ENCODE data around the gene ELL. TPM values are rescaled to one million over a fixed set of nuclear protein-coding genes. Genes with fewer than 3 reads are reported as not detected.
A peak's percentile ranks its signal among the peaks of the same experiment; 100 is the strongest.
"Not testable (repeated sequence)": the region's sequence is repeated elsewhere in the genome, so short reads cannot be mapped to it uniquely, and the experiment has no call there.

Gene ELL
- total RNA-seq, 4 donors from 2014 or later = 5.9 to 12.8 (median 9.9) TPM

DNA sequence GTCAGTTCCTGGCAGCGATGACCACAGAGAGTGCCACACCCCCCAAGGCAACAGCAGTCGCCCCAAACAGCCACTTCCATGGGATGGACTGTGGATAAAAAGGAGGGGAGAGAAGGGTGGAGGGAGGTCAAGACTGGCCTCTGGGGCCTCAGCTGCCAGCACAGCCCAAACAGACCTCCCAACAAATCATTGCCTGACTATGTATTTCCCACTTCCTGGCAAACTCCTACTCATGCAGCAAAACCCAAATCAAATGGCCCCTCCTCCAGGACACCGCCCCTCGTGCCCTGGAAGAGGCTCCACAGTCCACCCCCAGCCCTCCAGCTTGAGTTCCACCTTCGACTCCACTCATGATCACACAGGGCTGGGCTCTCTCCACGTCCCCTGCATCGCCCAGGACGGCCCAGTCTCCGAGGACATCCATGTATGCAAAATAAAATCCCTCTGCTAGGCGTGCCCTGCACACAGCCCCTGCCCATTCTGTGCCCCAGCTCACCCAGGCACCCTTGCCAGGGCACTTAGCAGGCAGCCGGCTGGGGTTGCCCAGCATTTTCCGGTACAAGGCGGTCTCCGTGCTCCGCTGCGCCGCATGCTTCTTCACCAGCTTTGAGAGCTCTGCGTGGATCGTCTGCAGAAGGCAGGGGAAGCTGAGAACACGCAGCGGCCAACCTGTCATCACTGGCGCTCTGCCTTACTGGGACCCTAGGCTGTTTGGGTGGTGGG, 10.5 kb upstream of the ELL start:
- no peak overlapping the region for H3K4me3 ChIP-seq
- 94 to 95% methylated on average over 11 to 17 of the region's 22 CpGs for WGBS, 2 donors
- H3K36me3 ChIP-seq = peaks cover 19 to 63% (median 26%) of the 10 kb centered on the region in 3 donors
- no peak overlapping the region for H3K27ac ChIP-seq
- TF ChIP-seq POLR2A (IDR thresholded peaks at IDR 0.05) = no peak
- TF ChIP-seq, protein P1, sequence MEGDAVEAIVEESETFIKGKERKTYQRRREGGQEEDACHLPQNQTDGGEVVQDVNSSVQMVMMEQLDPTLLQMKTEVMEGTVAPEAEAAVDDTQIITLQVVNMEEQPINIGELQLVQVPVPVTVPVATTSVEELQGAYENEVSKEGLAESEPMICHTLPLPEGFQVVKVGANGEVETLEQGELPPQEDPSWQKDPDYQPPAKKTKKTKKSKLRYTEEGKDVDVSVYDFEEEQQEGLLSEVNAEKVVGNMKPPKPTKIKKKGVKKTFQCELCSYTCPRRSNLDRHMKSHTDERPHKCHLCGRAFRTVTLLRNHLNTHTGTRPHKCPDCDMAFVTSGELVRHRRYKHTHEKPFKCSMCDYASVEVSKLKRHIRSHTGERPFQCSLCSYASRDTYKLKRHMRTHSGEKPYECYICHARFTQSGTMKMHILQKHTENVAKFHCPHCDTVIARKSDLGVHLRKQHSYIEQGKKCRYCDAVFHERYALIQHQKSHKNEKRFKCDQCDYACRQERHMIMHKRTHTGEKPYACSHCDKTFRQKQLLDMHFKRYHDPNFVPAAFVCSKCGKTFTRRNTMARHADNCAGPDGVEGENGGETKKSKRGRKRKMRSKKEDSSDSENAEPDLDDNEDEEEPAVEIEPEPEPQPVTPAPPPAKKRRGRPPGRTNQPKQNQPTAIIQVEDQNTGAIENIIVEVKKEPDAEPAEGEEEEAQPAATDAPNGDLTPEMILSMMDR (IDR thresholded peaks at IDR 0.05) = no peak
- intact Hi-C loops (cut with DNase I) = no loop called here
- H3K27me3 ChIP-seq = no peaks in the 10 kb centered on the region
- no peaks in the 10 kb centered on the region for H3K4me1 ChIP-seq
- no peaks in the 10 kb centered on the region for H3K9me3 ChIP-seq
- no peak for DNase-seq

DNA sequence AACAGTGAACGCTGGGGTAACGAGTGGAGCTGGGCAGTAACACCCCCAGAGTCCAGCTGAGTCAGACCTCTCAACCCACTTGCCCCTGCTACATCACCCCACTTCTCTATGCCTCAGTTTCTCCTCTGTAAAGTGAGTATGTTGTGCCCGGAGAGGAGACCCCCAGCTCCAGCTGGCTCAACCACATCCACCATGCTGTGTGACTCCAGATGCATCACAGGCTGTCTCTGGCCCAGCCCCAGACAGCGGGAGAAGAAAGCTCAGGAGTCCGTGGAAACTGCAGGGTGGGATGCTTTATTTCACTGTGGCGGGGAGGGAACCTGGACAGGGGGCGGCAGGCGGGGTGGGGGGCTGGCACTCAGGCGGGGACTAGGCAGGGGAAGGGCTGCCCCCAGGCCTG, 9.6 kb upstream of the ELL start:
- intact Hi-C loops (cut with DNase I) = no loop called here
- no peak for TF ChIP-seq POLR2A (IDR thresholded peaks at IDR 0.05)
- TF ChIP-seq, protein P1 (IDR thresholded peaks at IDR 0.05) = no peak
- H3K4me1 ChIP-seq = no peaks in the 10 kb centered on the region
- H3K4me3 ChIP-seq = no peak overlapping the region
- no peaks in the 10 kb centered on the region for H3K9me3 ChIP-seq
- H3K36me3 ChIP-seq = peaks cover 18 to 54% (median 19%) of the 10 kb centered on the region in 3 donors
- no peak overlapping the region for H3K27ac ChIP-seq
- WGBS, 2 donors = 82 to 84% methylated on average over 2 to 5 of the region's 9 CpGs
- no peak for DNase-seq
- no peaks in the 10 kb centered on the region for H3K27me3 ChIP-seq

DNA sequence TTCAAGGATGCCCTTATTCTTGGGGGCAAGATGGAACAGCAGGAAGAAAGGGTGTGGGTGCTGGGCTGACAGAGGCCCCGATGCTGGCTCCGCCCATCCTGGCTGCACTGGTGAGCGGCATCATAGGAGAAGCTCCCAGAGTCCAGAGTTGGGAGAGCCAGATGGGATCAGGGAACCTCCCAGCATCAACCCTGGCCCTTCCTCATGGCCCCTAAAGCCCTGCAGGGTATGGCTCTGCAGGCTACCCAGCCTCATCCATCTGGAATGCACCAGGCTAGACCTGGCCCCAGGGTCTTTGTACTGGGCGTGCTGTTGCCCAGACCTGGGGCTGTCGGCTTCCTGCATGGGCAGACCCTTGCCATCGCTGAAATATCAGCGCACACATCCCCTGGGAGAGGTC, 7.9 kb upstream of the ELL start:
- H3K9me3 ChIP-seq = no peaks in the 10 kb centered on the region
- H3K4me1 ChIP-seq = no peaks in the 10 kb centered on the region
- intact Hi-C loops (cut with DNase I) = no loop called here
- no peaks in the 10 kb centered on the region for H3K27me3 ChIP-seq
- H3K4me3 ChIP-seq = no peak overlapping the region
- peaks cover 13 to 37% (median 19%) of the 10 kb centered on the region in 3 donors for H3K36me3 ChIP-seq
- TF ChIP-seq POLR2A (IDR thresholded peaks at IDR 0.05) = no peak
- TF ChIP-seq, protein P1 (IDR thresholded peaks at IDR 0.05) = no peak
- no peak overlapping the region for H3K27ac ChIP-seq
- 57 to 61% methylated on average over 3 to 5 of the region's 7 CpGs for WGBS, 2 donors
- DNase-seq = no peak

DNA sequence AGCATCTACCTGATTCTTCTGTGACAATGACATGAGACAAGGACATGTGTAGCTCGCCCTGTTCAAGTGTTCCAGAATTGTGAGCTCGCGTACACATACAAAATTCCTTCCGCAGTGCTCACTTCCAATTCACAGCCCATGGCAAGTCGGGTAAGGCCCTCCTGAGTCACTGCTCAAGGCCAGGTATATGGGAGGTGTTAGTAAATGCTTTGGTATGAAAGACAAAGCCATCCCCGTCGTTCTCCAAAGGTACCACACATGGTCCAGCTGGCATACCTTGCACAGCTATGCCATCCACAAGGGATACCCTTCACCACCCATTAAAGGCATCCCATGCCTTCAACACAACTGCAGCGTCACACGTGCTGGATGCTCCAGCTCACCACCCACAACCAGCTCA, 4.4 kb upstream of the ELL start:
- H3K36me3 ChIP-seq = peaks cover 0 to 5% (median 2%) of the 10 kb centered on the region in 3 donors
- TF ChIP-seq, protein P1 (IDR thresholded peaks at IDR 0.05) = no peak
- TF ChIP-seq POLR2A (IDR thresholded peaks at IDR 0.05) = no peak
- no peaks in the 10 kb centered on the region for H3K9me3 ChIP-seq
- H3K27me3 ChIP-seq = no peaks in the 10 kb centered on the region
- intact Hi-C loops (cut with DNase I) = no loop called here
- DNase-seq = no peak
- 57 to 67% methylated on average over 7 to 9 of the region's 9 CpGs for WGBS, 2 donors
- peaks cover 4 to 7% (median 4%) of the 10 kb centered on the region in 3 donors for H3K4me1 ChIP-seq
- no peak overlapping the region for H3K27ac ChIP-seq
- no peak overlapping the region for H3K4me3 ChIP-seq

DNA sequence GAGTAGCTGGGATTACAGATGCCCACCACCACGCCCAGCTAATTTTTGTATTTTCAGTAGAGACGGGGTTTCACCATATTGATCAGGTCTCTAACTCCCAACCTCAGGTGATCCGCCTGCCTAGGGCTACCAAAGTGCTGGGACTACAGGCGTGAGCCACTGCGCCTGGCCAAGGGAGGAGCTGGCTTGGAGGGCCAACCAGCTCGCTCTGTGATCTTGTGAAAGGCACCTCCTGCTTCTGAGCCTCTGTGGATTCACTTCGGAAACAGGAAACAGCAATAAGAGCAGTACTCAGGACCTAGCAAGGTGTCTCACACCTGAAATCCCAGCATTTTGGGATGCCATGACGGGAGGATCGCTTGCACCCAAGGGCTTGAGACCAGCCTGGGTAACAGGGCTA, 2.0 kb upstream of the ELL start:
- H3K27me3 ChIP-seq = no peaks in the 10 kb centered on the region
- H3K4me3 ChIP-seq = no peak overlapping the region
- no peak for DNase-seq
- H3K36me3 ChIP-seq = no peaks in the 10 kb centered on the region
- intact Hi-C loops (cut with DNase I) = no loop called here
- peaks cover 18 to 30% (median 20%) of the 10 kb centered on the region in 3 donors for H3K4me1 ChIP-seq
- no peaks in the 10 kb centered on the region for H3K9me3 ChIP-seq
- TF ChIP-seq POLR2A (IDR thresholded peaks at IDR 0.05) = no peak
- 91% methylated on average over 8 of the region's 9 CpGs; no CpG with 5 or more reads in 1 of the 2 donors for WGBS, 2 donors
- no peak overlapping the region for H3K27ac ChIP-seq

DNA sequence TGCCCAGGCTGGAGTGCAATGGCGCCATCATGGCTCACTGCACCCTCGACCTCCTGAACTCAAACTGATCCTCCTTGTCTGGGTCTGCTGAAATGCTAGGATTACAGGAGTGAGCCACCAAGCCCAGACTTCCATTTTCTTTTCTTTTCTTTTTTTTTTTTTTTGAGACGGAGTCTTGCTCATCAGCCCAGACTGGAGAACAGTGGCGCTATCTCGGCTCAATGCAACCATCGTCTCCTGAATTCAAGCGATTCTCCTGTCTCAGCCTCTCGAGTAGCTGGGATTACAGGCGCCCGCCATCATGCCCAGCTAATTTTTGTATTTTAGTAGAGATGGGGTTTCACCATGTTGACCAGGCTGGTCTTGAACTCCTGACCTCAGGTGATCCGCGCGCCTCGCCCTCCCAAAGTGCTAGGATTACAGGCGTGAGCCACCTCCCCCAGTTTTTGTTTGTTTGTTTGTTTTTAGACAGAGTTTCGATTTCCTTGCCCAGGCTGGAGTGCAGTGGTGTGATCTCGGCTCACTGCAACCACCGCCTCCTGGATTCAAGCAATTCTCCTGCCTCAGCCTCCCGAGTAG, 1.1 kb upstream of the ELL start:
- intact Hi-C loops (cut with DNase I); H3K9me3 ChIP-seq; DNase-seq; H3K36me3 ChIP-seq; H3K27me3 ChIP-seq: not testable (repeated sequence)
- Histone ChIP-seq H3K27ac (peak overlapping the region; percentile 31 to 75 (median 60)), H3K4me3 (peak overlapping the region in 3 of 4 donors; percentile 12 to 47 (median 26)), H3K4me1 (peaks cover 21 to 39% (median 26%) of the 10 kb centered on the region in 3 donors)
- WGBS, 2 donors = 56 to 65% methylated on average over 14 to 19 of the region's 19 CpGs

All from esophagus squamous epithelium (tissue), 5 donors.